Activated T-helper 2 cell treated with anti-CD3 and anti-CD28 coated beads, Interferon-gamma antibody, Interleukin-2, Interleukin-4, amounts not matched to agents 10 μg/mL and 5 μg/mL and 100 μg/mL, durations not matched to agents 14 hours and 24 hours and 36 hours (primary cell): ENCODE data around the gene LRRC9. TPM values are rescaled to one million over a fixed set of nuclear protein-coding genes. Genes with fewer than 3 reads are reported as not detected.
A peak's percentile ranks its signal among the peaks of the same experiment; 100 is the strongest.
"Not testable (repeated sequence)": the region's sequence is repeated elsewhere in the genome, so short reads cannot be mapped to it uniquely, and the experiment has no call there.

Experiments used
- DNase-seq: peaks from one replicate; pipeline ENCODE4 v3.0.0; 2021; ENCODE audit warnings: low spot score
- H3K27ac Mint-ChIP-seq: one replicate; pipeline ENCODE4 v1.8.0; 2021; ENCODE audit warnings: mixed read lengths
- H3K27me3 Mint-ChIP-seq: one replicate; pipeline ENCODE4 v1.8.0; 2021; ENCODE audit warnings: low read depth, mixed read lengths
- H3K36me3 Mint-ChIP-seq: one replicate; pipeline ENCODE4 v1.8.0; 2021; ENCODE audit warnings: low read depth, mixed read lengths
- H3K4me1 Mint-ChIP-seq: one replicate; pipeline ENCODE4 v1.8.0; 2021; ENCODE audit warnings: low read depth, mixed read lengths
- H3K4me3 Mint-ChIP-seq: one replicate; pipeline ENCODE4 v1.8.0; 2021; ENCODE audit warnings: low read depth, mild to moderate bottlenecking, moderate library complexity, mixed read lengths
- H3K9me3 Mint-ChIP-seq: one replicate; pipeline ENCODE4 v1.8.0; 2021; ENCODE audit warnings: mixed read lengths
- intact Hi-C: fragments of 100-400 bp; cut with micrococcal nuclease; formaldehyde crosslinking; loops from one replicate; pipeline ENCODE4 v1.15.1; 2023
- total RNA-seq: library from RNA; stranded (reverse); gene quantifications from 2 replicates; pipeline ENCODE4 v1.2.3, GENCODE V29; 2022

Gene LRRC9
- total RNA-seq, 1 donor from 2014 or later: not detected

GRCh38 chr14:60090864-60091519, 171.0 kb downstream of the LRRC9 start:
- DNase-seq: no peak
- intact Hi-C loops: loop anchor here (1.0 to 10.0 kb wide), 5 partner anchors 94 to 606 kb away; partner anchors contain the start of genes JKAMP and L3HYPDH
- peaks cover 1% of the 10 kb centered on the region for H3K27me3 Mint-ChIP-seq
- no peaks in the 10 kb centered on the region for H3K9me3 Mint-ChIP-seq
- H3K27ac Mint-ChIP-seq: peak overlapping the region; percentile 99
- H3K4me1 Mint-ChIP-seq: peaks cover 30% of the 10 kb centered on the region
- peak overlapping the region; percentile 98 for H3K4me3 Mint-ChIP-seq
- H3K36me3 Mint-ChIP-seq: peaks cover 25% of the 10 kb centered on the region

GRCh38 chr14:60091550-60092525, 171.9 kb downstream of the LRRC9 start, which contains the start of gene PCNX4:
Gene PCNX4 (plus strand): TSS chr14:60091923. CDS start chr14:60107639, 15,716 bp downstream.
- Mint-ChIP-seq H3K27me3 (no peaks in the 10 kb centered on the region), H3K4me1 (peaks cover 31% of the 10 kb centered on the region), H3K4me3 (peak within 1 kb of the TSS; percentile 98), H3K36me3 (peaks cover 27% of the 10 kb centered on the region), H3K9me3 (no peaks in the 10 kb centered on the region), H3K27ac (peak within 1 kb of the TSS; percentile 99)
- peak; percentile 92 for DNase-seq
- intact Hi-C loops: loop anchor here (1.0 to 10.0 kb wide), 6 partner anchors 72 to 607 kb away; partner anchors contain the start of genes JKAMP and L3HYPDH

GRCh38 chr14:60092526-60092920, 172.6 kb downstream of the LRRC9 start:
- no peak for DNase-seq
- Mint-ChIP-seq H3K36me3 (peaks cover 32% of the 10 kb centered on the region), H3K27ac (peak overlapping the region; percentile 99), H3K4me1 (peaks cover 31% of the 10 kb centered on the region), H3K27me3 (no peaks in the 10 kb centered on the region), H3K4me3 (peak overlapping the region; percentile 98), H3K9me3 (no peaks in the 10 kb centered on the region)
- intact Hi-C loops: loop anchor here (1.0 to 10.0 kb wide), 4 partner anchors 72 to 608 kb away; partner anchors contain the start of genes JKAMP and L3HYPDH

- peaks cover 37% of the 10 kb centered on the region for H3K36me3 Mint-ChIP-seq
- H3K9me3 Mint-ChIP-seq: no peaks in the 10 kb centered on the region
- H3K27me3 Mint-ChIP-seq: no peaks in the 10 kb centered on the region
- H3K4me3 Mint-ChIP-seq: peak overlapping the region; percentile 98
- intact Hi-C loops: loop anchor here (1.0 to 10.0 kb wide), 4 partner anchors 58 to 608 kb away; partner anchors contain the start of genes JKAMP and L3HYPDH
- H3K4me1 Mint-ChIP-seq: peaks cover 35% of the 10 kb centered on the region
- no peak for DNase-seq
- peak overlapping the region; percentile 99 for H3K27ac Mint-ChIP-seq
Observed at GRCh38 chr14:60093080-60093479, 173.1 kb downstream of the LRRC9 start.

GRCh38 chr14:60093606-60094005, 173.7 kb downstream of the LRRC9 start:
- H3K4me3 Mint-ChIP-seq: peak overlapping the region; percentile 98
- intact Hi-C loops: loop anchor here (1.0 to 10.0 kb wide), 4 partner anchors 58 to 609 kb away; partner anchors contain the start of genes JKAMP and L3HYPDH
- peak overlapping the region; percentile 99 for H3K27ac Mint-ChIP-seq
- no peak for DNase-seq
- H3K27me3 Mint-ChIP-seq: no peaks in the 10 kb centered on the region
- peaks cover 38% of the 10 kb centered on the region for H3K4me1 Mint-ChIP-seq
- no peaks in the 10 kb centered on the region for H3K9me3 Mint-ChIP-seq
- H3K36me3 Mint-ChIP-seq: peaks cover 41% of the 10 kb centered on the region

- no peak for DNase-seq
- Mint-ChIP-seq H3K36me3 (peaks cover 41% of the 10 kb centered on the region), H3K4me3 (peak overlapping the region; percentile 98), H3K4me1 (peaks cover 38% of the 10 kb centered on the region), H3K27me3 (no peaks in the 10 kb centered on the region), H3K9me3 (no peaks in the 10 kb centered on the region), H3K27ac (peak overlapping the region; percentile 73)
- intact Hi-C loops: loop anchor here (5.0 to 10.0 kb wide), 3 partner anchors 130 to 610 kb away; partner anchors contain the start of genes JKAMP and L3HYPDH
Observed at GRCh38 chr14:60094306-60094897, 174.5 kb downstream of the LRRC9 start.

GRCh38 chr14:60095231-60095630, 175.3 kb downstream of the LRRC9 start:
- no peak for DNase-seq
- Mint-ChIP-seq H3K9me3 (no peaks in the 10 kb centered on the region), H3K4me3 (no peak overlapping the region), H3K27ac (no peak overlapping the region), H3K4me1 (peaks cover 38% of the 10 kb centered on the region), H3K36me3 (peaks cover 41% of the 10 kb centered on the region), H3K27me3 (no peaks in the 10 kb centered on the region)
- intact Hi-C loops: loop anchor here (10.0 kb wide), 2 partner anchors 130 to 610 kb away; partner anchors contain the start of genes JKAMP and L3HYPDH

GRCh38 chr14:60095781-60096450, 176.0 kb downstream of the LRRC9 start:
- H3K4me3 Mint-ChIP-seq: no peak overlapping the region
- no peaks in the 10 kb centered on the region for H3K27me3 Mint-ChIP-seq
- no peaks in the 10 kb centered on the region for H3K9me3 Mint-ChIP-seq
- intact Hi-C loops: loop anchor here (10.0 kb wide), 2 partner anchors 131 to 611 kb away; partner anchors contain the start of genes JKAMP and L3HYPDH
- no peak overlapping the region for H3K27ac Mint-ChIP-seq
- no peak for DNase-seq
- peaks cover 39% of the 10 kb centered on the region for H3K4me1 Mint-ChIP-seq
- peaks cover 47% of the 10 kb centered on the region for H3K36me3 Mint-ChIP-seq

- Mint-ChIP-seq H3K27me3 (no peaks in the 10 kb centered on the region), H3K4me3 (no peak overlapping the region), H3K9me3 (no peaks in the 10 kb centered on the region), H3K27ac (no peak overlapping the region), H3K36me3 (peaks cover 49% of the 10 kb centered on the region), H3K4me1 (peaks cover 42% of the 10 kb centered on the region)
- intact Hi-C loops: loop anchor here (10.0 kb wide), 2 partner anchors 133 to 613 kb away; partner anchors contain the start of genes JKAMP and L3HYPDH
- DNase-seq: no peak
Observed at GRCh38 chr14:60097974-60098373, 178.0 kb downstream of the LRRC9 start.

GRCh38 chr14:60099855-60100254, 179.9 kb downstream of the LRRC9 start:
- not testable (repeated sequence) for H3K27me3 Mint-ChIP-seq, DNase-seq, H3K4me3 Mint-ChIP-seq, H3K9me3 Mint-ChIP-seq, H3K27ac Mint-ChIP-seq
- peaks cover 53% of the 10 kb centered on the region for H3K36me3 Mint-ChIP-seq
- intact Hi-C loops: loop anchor here (10.0 kb wide), 2 partner anchors 135 to 615 kb away; partner anchors contain the start of genes JKAMP and L3HYPDH
- peaks cover 31% of the 10 kb centered on the region for H3K4me1 Mint-ChIP-seq

GRCh38 chr14:60101786-60102185, 181.8 kb downstream of the LRRC9 start:
- H3K27me3 Mint-ChIP-seq: no peaks in the 10 kb centered on the region
- no peaks in the 10 kb centered on the region for H3K9me3 Mint-ChIP-seq
- DNase-seq: no peak
- no peak overlapping the region for H3K4me3 Mint-ChIP-seq
- peaks cover 41% of the 10 kb centered on the region for H3K36me3 Mint-ChIP-seq
- no peak overlapping the region for H3K27ac Mint-ChIP-seq
- peaks cover 21% of the 10 kb centered on the region for H3K4me1 Mint-ChIP-seq
- intact Hi-C loops: no loop called here
